HG02973 (cell line): ENCODE results near the gene DSTYK.
A peak's percentile ranks its signal among the peaks of the same experiment; 100 is the strongest.

Experiments used
- ATAC-seq: cut with Tn5 transposase; IDR thresholded peaks from one replicate; pipeline ENCODE4 v1.9.1; 2021; ENCODE audit warnings: moderate library complexity; ENCODE audit not compliant: unreplicated experiment

DSTYK gene

DNA sequence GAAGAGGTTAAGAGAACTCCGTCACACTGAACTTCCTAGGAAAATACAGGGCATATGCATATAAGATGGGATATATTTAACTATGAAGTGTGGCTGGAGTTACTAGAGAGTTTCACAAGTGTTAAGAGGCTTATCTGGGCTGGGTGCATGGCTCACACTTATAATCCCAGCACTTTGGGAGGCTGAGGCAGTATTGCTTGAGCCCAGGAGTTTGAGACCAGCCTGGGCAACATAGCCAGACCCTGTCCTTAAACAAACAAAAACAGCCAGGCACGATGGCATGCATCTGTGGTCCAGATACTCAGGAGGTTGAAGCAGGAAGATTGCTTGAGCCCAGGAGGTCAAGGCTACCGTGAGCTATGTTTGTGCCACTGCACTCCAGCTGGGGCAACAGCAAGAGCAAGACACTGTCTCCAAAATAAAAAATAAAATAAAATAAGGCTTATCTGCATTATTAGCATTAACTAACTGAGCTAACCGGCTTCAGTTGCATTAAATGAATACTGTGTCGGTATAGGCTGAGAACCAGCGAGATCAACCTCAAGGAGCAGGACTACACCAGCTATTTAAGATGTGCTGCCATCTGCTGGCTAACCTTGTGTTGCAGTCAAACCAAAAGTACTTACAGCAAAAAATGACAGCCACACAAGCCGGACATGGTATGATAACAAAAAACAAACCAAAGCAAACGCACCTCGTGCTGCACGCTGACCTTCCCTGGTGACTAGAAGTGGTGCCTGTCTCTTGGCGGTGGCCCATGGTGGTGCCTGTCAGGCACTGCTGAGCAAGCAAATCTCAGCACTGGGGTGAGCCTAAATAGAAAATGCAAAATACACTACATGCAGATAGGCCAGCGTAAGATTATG is 70.0 kb downstream of the DSTYK start:
- no peak for ATAC-seq

GRCh38 chr1:205140113-205140512 is 71.4 kb downstream of the DSTYK start:
- no peak for ATAC-seq

DNA sequence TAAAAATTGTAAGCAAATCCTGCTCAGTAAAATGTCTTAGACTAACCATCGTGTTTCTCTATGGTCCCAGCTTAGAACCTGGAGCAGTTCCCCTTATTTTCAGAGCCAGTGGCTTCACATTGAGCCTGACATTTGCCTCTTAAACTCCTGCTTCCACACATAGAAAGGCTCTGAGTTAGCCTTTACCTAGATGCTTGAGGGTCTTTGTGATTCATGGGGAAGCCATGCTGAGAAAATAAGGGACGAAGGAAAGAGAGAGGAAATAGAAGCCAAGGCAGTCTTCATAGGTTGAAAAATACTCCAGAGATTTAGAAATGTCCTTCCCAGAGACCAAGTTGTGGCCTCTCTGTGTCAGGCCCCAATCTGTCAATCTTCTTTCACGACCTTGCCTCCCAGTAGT is 73.6 kb downstream of the DSTYK start:
- ATAC-seq, result no peak

GRCh38 chr1:205133287-205133686 is 78.2 kb downstream of the DSTYK start:
- no peak for ATAC-seq

DNA sequence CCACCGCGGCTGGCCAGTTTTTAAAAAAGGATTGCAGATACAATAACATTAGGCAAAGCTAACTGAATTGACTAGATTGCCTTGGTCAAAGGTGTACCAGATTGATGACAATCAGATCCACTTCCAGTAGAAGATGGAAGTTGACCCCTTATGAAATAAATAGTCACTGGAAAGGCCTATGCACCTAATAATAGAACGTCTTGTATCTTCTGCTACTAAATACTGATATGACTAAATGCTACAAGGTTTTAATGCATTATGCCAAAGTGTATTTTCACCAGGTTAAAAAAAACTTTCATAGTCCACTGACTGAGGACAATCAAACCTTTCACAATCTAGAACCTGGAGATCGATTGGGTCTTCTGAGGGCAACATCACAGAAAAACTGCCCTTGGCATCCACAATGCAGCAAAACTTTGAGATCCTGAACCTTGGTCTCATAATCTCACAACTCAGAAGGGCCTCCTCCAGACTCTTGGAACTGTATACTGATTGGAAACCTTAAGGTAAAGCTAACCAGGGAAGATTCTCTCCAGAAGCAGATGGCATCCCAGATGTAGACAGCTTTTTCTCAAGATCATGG is 82.0 kb downstream of the DSTYK start:
- no peak for ATAC-seq

GRCh38 chr1:205128050-205128449 is 83.5 kb downstream of the DSTYK start:
- ATAC-seq, result no peak

GRCh38 chr1:205127646-205128045 is 83.9 kb downstream of the DSTYK start:
- no peak for ATAC-seq

GRCh38 chr1:205124726-205125125 is 86.8 kb downstream of the DSTYK start:
- ATAC-seq, result no peak

DNA sequence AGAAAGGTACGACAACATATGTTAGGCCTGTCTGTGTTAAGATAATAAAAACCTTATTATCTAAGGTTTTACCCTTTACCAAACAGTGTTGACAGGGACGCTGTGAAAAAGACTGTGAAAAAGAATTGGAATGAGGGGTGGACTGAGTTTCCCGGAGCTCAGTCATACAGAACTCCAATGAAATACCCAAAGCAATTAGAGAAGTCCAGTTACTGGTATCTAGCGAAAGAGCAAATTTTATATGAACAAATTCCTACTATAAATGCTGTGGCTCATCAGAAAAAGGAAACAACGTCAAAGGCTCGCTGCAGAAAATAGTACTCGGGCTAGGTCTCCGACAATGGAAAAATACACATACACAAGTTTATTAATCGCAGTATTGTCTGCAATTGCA is 89.0 kb downstream of the DSTYK start:
- no peak for ATAC-seq

DNA sequence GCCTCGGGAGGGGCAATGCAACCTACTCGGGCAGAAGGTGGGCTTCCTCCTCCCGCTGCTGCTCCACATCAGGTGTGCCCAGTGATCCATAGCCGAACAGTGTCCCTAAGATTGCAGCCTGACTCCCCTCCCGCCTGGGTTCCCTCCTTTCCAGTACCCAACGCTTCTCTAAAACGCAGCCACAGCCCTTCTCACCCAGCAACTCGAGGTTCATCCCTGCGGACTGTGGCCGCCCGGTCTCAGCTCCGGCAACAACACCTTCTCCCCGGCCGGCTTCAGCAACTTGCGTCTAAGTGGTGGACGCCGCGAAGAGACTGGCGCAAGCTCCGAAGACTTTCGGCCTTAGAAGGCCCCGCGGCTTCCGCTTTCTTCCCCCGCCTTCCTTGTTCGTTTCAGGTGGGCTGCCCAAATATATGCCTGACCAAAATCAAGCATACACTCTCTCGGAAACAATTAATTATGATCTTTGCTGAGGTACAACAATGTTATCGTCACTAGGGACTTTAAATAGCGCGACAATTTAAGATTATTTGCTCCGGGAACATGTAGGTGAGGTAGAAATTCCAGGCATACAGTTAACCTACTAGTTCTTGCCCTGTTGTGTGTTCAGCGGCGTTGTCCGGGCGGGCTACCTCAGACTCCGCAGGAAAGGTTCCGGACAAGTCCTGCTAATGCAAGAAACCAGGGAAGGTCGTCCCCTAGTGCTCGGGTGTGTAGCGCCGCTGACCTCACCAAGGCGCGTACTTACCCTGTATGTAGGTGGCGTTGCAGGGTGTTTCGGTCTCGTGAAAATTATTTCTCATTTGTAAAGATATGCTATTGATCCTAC is 89.6 kb downstream of the DSTYK start, which contains the start of gene RBBP5:
Gene RBBP5 (minus strand): TSS at position 319 of the 829 bp plus-strand sequence. CDS start 105 bp downstream, at position 214.
- peak; percentile 91 for ATAC-seq

- no peak for ATAC-seq
Measured at GRCh38 chr1:205118752-205119151, 92.8 kb downstream of the DSTYK start.

DNA sequence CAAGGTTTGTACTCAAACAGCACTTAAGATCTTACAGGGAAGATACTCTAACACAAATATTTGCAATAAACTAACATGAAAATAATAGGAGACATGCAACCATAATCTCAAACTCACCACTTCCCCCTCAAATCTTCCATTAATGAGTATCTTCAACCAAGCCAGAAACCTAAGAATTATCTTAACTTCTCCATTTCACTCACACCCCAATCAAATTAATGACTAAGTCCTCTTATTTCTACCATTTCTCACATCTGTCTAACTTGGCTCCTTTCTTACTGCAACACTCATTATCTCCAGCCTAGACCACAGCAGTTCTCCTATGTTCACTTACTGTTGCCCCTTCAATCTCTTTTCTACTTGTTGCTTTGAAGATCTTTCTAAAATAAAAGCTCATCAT is 100.1 kb downstream of the DSTYK start:
- ATAC-seq, result no peak

- ATAC-seq, result no peak
Measured at GRCh38 chr1:205109711-205110110, 101.8 kb downstream of the DSTYK start.

- no peak for ATAC-seq
Measured at GRCh38 chr1:205109269-205109668, 102.2 kb downstream of the DSTYK start.

DNA sequence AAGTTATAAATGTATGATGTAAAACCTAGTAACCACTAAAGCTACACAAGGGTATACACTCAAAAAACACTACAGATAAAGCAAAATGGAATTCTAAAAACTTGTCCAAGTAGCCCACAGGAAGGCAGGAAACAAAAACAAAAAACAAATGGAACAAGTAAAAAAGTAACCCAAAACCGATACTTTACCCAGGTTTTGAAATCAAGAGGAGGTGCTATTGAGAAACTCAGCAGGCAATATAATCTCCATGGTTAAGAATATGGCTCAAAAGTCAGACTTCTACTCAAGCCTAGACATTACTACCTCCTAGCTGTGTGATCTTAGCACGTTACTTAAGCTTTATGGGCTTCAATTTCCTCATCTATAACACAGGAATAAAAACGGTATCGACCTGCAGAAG is 103.0 kb downstream of the DSTYK start:
- ATAC-seq, result no peak

DNA sequence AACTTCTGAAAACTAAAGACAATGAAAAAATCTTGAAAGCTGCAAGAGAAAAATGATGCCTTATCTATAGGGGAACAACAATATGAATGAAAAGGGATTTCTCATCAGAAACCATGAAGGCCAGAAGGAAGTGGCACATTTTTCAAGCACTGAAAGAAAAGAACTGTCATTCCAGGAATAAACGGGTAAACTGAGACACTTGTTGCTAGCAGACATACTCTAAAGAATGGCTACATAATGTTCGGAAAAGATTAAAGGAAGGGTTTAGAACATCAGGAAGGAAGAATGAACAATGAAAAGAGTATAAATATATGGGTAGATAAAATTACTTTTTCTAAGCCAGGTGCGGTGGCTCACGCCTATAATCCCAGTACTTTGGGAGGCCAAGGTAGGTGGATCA is 104.2 kb downstream of the DSTYK start:
- ATAC-seq, result no peak

GRCh38 chr1:205102404-205102803 is 109.1 kb downstream of the DSTYK start:
- no peak for ATAC-seq

GRCh38 chr1:205098242-205098641 is 113.3 kb downstream of the DSTYK start:
- no peak for ATAC-seq

- ATAC-seq, result no peak
Measured at GRCh38 chr1:205095422-205095821, 116.1 kb downstream of the DSTYK start.
